Hepatocyte (in vitro differentiated cells): ENCODE results near the gene MYO1D. TPM values are rescaled to one million over a fixed set of nuclear protein-coding genes. Genes with fewer than 3 reads are reported as not detected.

Experiments used
- DNase-seq: peaks from one replicate; pipeline ENCODE4 v3.0.0-alpha.2; 2016; ENCODE audit warnings: low spot score
- H2AFZ ChIP-seq: fragments of 200-600 bp; sonication (generic); 2 replicates; pipeline ENCODE4 v1.6.0; 2016; ENCODE audit warnings: antibody characterized with exemption, mild to moderate bottlenecking
- H3K27ac ChIP-seq: fragments of 200-600 bp; sonication (generic); 2 replicates; pipeline ENCODE4 v1.5.1; 2016; ENCODE audit warnings: mild to moderate bottlenecking
- H3K27me3 ChIP-seq: fragments of 200-600 bp; sonication (generic); 2 replicates; pipeline ENCODE4 v1.6.1; 2016
- H3K36me3 ChIP-seq: fragments of 200-600 bp; sonication (generic); replicated peaks from 2 replicates; pipeline ENCODE4 v1.5.1; 2016; ENCODE audit warnings: low read depth; ENCODE audit not compliant: insufficient read depth
- H3K4me1 ChIP-seq: fragments of 200-600 bp; sonication (generic); 2 replicates; pipeline ENCODE4 v1.5.1; 2016; ENCODE audit warnings: mild to moderate bottlenecking, moderate library complexity; ENCODE audit not compliant: insufficient read depth
- H3K4me2 ChIP-seq: fragments of 200-600 bp; sonication (generic); 2 replicates; pipeline ENCODE4 v1.6.0; 2016
- H3K4me3 ChIP-seq: fragments of 200-600 bp; sonication (generic); 2 replicates; pipeline ENCODE4 v1.5.1; 2016; ENCODE audit warnings: mild to moderate bottlenecking
- H3K79me2 ChIP-seq: fragments of 200-600 bp; sonication (generic); 2 replicates; pipeline ENCODE4 v1.6.0; 2017; ENCODE audit warnings: mild to moderate bottlenecking
- H3K9me2 ChIP-seq: fragments of 200-600 bp; sonication (generic); replicated peaks from 2 replicates; pipeline ENCODE4 v1.6.0; 2017; ENCODE audit warnings: mild to moderate bottlenecking; ENCODE audit not compliant: insufficient read depth
- H3K9me3 ChIP-seq: fragments of 200-600 bp; sonication (generic); 2 replicates; pipeline ENCODE4 v1.5.1; 2016; ENCODE audit warnings: low read depth, mild to moderate bottlenecking
- H4K20me1 ChIP-seq: fragments of 200-600 bp; sonication (generic); 2 replicates; pipeline ENCODE4 v1.6.0; 2016; ENCODE audit warnings: mild to moderate bottlenecking; ENCODE audit not compliant: insufficient read depth, poor library complexity, severe bottlenecking
- CTCF ChIP-seq: fragments of 200-600 bp; sonication (generic); IDR thresholded peaks from 2 replicates; pipeline ENCODE4 v1.5.1; 2016; ENCODE audit warnings: antibody characterized with exemption, mild to moderate bottlenecking; ENCODE audit not compliant: poor library complexity
- EZH2 ChIP-seq: fragments of 200-600 bp; sonication (generic); IDR thresholded peaks from 2 replicates; pipeline ENCODE4 v1.6.1; 2016; ENCODE audit warnings: antibody characterized with exemption, mild to moderate bottlenecking, borderline replicate concordance
- EZH2phosphoT487 ChIP-seq: fragments of 200-600 bp; sonication (generic); IDR thresholded peaks from one replicate; pipeline ENCODE4 v1.6.1; 2018; ENCODE audit warnings: antibody characterized with exemption, mild to moderate bottlenecking, low read depth, moderate library complexity; ENCODE audit not compliant: unreplicated experiment, severe bottlenecking
- WGBS: methylation state at CpG from one replicate; pipeline ENCODE4 v1.1.6; 2016; ENCODE audit warnings: low lambda C conversion rate; ENCODE audit errors: missing lambda C conversion rate; 5-methylcytosine and 5-hydroxymethylcytosine counted together
- polyA plus RNA-seq: library from polyadenylated mRNA; unstranded; fragments of >200 nt; fragmentation: Nextera tagmentation; extraction: Ambion mirVana; gene quantifications from 2 replicates; pipeline ENCODE4 v1.2.1, GENCODE V29; 2016
- total RNA-seq: library from RNA; depleted of rRNA; stranded (reverse); fragments of >200 nt; gene quantifications from 2 replicates; pipeline ENCODE4 v1.2.3, GENCODE V29; 2014

Gene MYO1D
- total and polyA plus RNA-seq, 2 experiments from 2014 or later = 36.2 to 89.0 TPM

- Histone ChIP-seq H4K20me1 (no peaks in the 10 kb centered on the region), H3K9me3 (no peaks in the 10 kb centered on the region), H3K36me3 (no peaks in the 10 kb centered on the region), H3K27me3 (no peaks in the 10 kb centered on the region), H3K4me3 (no peak overlapping the region), H3K27ac (no peak overlapping the region), H3K9me2 (no peaks in the 10 kb centered on the region), H3K79me2 (no peaks in the 10 kb centered on the region), H3K4me1 (no peaks in the 10 kb centered on the region), H2AFZ (no peak overlapping the region), H3K4me2 (no peak overlapping the region)
- WGBS = 21% methylated on average over 5 of the region's 5 CpGs
- peak; percentile 76 for DNase-seq
- TF ChIP-seq EZH2 (no peak), CTCF (peak; percentile 84), EZH2phosphoT487 (no peak)
Measured at GRCh38 chr17:32659419-32659842, 217.5 kb downstream of the MYO1D start.

- H3K36me3 ChIP-seq = no peaks in the 10 kb centered on the region
- no peaks in the 10 kb centered on the region for H3K9me3 ChIP-seq
- H3K4me2 ChIP-seq = no peak overlapping the region
- no peak overlapping the region for H3K4me3 ChIP-seq
- no peaks in the 10 kb centered on the region for H3K27me3 ChIP-seq
- no peak overlapping the region for H3K27ac ChIP-seq
- TF ChIP-seq EZH2 = no peak
- no peak for TF ChIP-seq EZH2phosphoT487
- no peak for TF ChIP-seq CTCF
- 78% methylated on average over 23 of the region's 23 CpGs for WGBS
- DNase-seq = no peak
- H3K4me1 ChIP-seq = no peaks in the 10 kb centered on the region
- H3K9me2 ChIP-seq = no peaks in the 10 kb centered on the region
- no peaks in the 10 kb centered on the region for H3K79me2 ChIP-seq
- H4K20me1 ChIP-seq = no peaks in the 10 kb centered on the region
- H2AFZ ChIP-seq = no peak overlapping the region
Measured at GRCh38 chr17:32658470-32659418, 218.2 kb downstream of the MYO1D start.

DNA sequence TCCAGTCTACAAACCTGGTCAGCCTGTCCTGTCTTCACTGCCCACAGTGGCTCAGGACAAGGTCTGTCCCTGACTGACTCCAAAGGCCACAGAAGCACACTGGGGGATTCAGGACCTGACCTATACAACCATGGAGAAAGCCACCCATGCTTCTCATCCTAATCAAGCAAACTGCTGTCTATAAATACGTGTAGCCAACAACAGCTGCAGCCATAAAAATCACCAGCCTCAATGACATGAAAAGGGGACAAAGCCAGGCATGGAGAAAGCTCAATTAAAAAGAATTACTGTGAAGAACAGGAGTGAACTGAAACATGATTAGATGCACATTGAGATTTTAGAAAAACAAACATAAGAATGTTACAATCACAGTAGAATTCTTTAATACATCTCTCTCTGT is 220.0 kb downstream of the MYO1D start:
- H2AFZ ChIP-seq = no peak overlapping the region
- H3K27me3 ChIP-seq = no peaks in the 10 kb centered on the region
- 88% methylated on average over 1 of the region's 1 CpG for WGBS
- H3K9me3 ChIP-seq = no peaks in the 10 kb centered on the region
- no peaks in the 10 kb centered on the region for H3K4me1 ChIP-seq
- H3K4me2 ChIP-seq = no peak overlapping the region
- no peaks in the 10 kb centered on the region for H3K36me3 ChIP-seq
- no peaks in the 10 kb centered on the region for H3K79me2 ChIP-seq
- H3K9me2 ChIP-seq = no peaks in the 10 kb centered on the region
- DNase-seq = no peak
- no peaks in the 10 kb centered on the region for H4K20me1 ChIP-seq
- no peak overlapping the region for H3K4me3 ChIP-seq
- H3K27ac ChIP-seq = no peak overlapping the region
- TF ChIP-seq EZH2 (no peak), EZH2phosphoT487 (no peak), CTCF (no peak)
